Nucleus accumbens (tissue), 56 donors: Measurements from ENCODE around the gene CSNK2A3.

Source experiments
- DNase-seq, 56 donors: peaks; one replicate each; lab custom pipeline; 2025; lab: John Stamatoyannopoulos, UW

The CSNK2A3 gene

GRCh38 chr11:11345099-11345498 lies 8.0 kb downstream of the CSNK2A3 start:
- DNase-seq = peak in 3 of 56 donors; percentile 2 to 12 (median 4)

- peak in 1 of 56 donors; percentile 6 for DNase-seq
Measured at GRCh38 chr11:11344045-11344444, 9.0 kb downstream of the CSNK2A3 start.

- DNase-seq = no peak
Measured at GRCh38 chr11:11338304-11338703, 14.7 kb downstream of the CSNK2A3 start.

DNA sequence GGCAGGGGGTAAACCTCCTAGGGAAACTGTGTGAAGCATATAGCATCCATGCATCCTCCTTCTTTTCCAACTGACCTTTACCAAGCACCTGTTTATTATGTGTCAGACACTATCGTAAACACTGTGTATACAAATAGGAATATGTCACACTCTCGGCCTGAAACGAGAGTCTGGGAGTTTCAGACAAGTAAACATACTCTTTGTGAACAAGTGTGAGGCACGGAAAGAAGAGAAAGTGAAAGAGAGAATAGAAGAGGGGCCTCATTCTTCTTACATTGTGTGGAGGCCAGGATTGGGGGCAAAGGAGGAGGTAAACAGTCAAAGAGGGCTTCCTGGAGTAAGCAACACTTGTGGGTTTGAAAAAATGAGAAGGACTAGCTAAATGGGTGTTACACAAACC lies 16.4 kb downstream of the CSNK2A3 start:
- DNase-seq = no peak

GRCh38 chr11:11335043-11335442 lies 18.0 kb downstream of the CSNK2A3 start:
- DNase-seq = no peak

DNA sequence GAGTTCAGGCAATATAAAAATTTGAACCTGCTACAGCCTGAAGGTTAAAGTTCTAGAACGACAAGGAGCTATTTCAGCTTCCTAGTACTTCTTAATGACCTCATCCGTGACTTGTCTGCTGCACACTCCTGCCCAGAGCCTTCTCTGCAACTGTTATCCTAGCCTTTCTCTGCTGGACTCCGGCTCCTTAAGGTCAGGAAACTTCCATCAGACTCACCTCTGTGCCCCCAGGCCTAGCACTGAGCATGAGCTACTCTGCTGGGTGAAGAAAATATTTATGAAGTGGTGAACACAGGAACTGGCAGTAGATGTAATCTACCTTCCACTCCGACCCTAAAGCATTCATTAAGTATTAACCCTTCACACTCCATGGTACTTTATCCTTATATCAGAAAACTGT lies 18.4 kb downstream of the CSNK2A3 start:
- no peak for DNase-seq

DNA sequence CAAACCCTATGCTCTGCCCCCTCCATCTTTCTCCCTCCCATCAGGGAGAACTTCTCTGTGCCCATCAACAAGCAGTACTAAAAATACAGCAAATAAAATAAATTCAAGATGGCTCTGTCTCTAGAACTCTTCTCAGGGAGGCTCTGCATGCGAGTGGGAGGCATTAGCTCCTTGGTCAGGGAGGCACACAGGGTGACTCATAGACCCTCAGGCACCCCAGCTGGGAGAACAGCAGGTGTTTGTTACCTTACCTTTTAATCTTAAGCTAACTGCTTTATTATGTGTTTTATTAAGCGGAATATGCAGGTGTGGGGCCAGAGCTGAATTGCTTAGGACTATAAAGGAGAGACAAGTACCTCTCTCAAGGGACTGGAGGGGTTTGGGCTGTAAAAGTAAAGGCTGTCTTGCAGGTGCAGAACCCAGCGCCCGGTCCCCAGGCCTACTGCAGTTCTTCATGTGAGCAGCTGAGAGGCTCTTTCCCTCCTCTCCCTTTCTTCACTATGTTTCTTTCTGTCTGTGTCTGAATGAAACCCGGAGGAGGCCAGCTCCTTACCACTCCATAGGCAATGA lies 20.8 kb downstream of the CSNK2A3 start:
- DNase-seq = no peak

DNA sequence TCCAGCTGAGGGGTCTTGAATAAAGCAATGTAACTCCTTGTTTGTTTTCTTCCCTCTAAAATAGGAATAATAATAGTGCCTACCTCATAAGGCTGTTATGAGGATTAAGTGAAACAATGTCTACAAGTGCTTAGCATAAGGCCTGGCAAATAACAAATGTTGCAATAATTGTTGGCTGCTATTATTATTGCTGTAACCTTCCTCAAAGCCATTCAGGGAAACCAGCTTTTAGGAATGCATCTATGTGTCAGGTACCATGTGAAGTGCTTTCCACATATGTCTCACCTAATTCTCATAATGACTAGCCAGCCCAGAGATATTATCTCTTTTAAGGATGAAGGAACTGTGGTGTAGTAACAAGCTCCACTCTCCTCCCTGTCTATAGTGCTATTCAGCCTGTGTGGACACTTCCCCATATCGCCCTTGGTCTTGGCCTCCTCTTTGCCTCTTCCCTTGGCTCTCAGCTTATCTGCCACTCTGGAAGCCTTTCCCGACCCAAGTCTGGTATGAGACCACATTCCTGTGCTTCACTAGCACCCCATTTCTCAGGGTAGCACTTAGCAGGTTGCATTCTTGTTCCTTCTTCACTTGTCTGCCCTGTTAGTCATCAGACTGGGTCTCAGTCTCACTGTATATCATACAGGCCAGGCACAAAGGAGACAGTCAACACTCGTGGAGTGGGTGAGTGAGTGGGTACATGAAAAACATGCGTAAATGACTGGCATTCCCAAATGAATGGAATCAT lies 23.8 kb downstream of the CSNK2A3 start:
- DNase-seq = no peak

DNA sequence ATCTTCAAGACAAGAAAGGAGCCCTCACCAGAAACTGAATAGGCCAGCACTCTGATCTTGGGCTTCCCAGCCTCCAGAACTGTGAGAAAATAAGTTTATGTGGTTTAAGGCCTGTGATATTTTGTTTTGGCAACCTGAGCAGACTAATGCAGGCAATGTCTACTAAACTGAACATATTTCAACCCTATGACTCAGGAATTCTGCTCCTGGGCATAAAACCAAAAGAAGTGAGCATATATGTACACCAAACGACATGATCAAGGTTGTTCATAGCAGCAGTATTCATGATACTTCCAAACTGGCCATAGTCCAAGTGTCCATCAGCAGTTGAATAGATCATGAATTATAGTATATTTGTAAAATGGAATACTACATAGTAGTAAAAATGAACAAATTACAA lies 29.0 kb downstream of the CSNK2A3 start:
- no peak for DNase-seq

DNA sequence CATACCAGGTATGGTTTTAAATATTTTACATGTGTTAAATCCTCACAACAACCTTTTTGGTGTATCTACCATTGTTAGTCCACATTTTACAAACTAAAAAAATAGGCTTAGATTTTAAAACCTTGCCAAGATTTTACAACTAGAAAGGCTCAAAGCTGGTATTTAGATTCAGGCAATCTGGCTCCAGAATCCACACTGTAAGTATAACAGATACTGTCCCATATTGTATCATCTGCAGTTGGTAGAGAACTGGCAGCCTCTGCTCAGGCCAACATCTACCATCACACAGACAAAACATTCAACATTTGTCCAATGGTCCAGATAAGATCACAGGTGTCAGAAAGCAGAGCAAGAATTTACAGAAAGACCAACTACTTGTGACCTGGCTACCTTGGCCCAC lies 30.9 kb downstream of the CSNK2A3 start:
- DNase-seq = no peak

DNA sequence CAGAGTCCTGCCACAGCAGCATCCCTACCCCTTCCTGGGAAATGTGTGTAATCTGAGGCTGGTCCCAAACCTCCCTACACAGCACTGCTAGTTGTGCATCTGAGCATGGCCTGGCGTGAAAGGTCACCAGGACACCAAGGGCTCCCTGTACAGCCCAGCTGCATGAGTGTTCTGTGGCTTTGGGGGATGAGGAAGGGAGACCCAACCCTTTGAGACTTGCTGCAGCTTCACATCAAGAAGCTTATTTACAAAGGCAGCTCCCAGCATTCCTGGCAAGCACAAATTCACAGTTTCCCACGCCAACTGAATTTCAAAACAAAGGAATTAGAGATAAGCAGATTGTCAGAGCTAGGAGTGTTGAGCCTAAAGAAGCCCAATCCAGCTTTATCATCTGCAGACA lies 32.2 kb downstream of the CSNK2A3 start:
- no peak for DNase-seq

GRCh38 chr11:11318961-11319360 lies 34.1 kb downstream of the CSNK2A3 start:
- no peak for DNase-seq

GRCh38 chr11:11318461-11318860 lies 34.6 kb downstream of the CSNK2A3 start:
- DNase-seq = no peak

- DNase-seq = no peak
Measured at GRCh38 chr11:11316651-11317230, 36.3 kb downstream of the CSNK2A3 start.

GRCh38 chr11:11313902-11314692 lies 39.0 kb downstream of the CSNK2A3 start:
- DNase-seq = peak in 2 of 56 donors; percentile 5 to 14

- DNase-seq = peak in 1 of 56 donors; percentile 1
Measured at GRCh38 chr11:11313426-11313825, 39.6 kb downstream of the CSNK2A3 start.

- no peak for DNase-seq
Measured at GRCh38 chr11:11312738-11313137, 40.3 kb downstream of the CSNK2A3 start.

DNA sequence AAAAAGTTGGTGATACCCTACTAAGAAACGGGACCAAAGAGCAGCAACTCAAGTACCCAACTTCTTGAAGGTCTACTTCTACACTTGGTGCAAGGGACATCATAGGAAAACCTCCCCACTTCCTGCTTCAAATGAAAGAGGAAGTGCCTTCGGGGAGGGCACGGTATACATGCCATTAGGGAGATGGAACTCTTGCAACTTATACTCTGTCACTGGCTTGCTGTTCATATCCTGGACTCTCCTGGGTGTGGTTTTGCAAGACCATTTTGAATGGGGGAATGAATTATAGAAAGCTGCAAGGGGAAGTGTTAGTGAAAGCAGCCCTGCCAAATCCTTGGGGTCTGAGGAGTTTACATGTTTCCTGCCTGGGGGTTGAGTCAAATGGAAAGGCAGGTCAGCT lies 41.9 kb downstream of the CSNK2A3 start:
- no peak for DNase-seq

GRCh38 chr11:11309906-11310305 lies 43.1 kb downstream of the CSNK2A3 start:
- DNase-seq = no peak

- DNase-seq = no peak
Measured at GRCh38 chr11:11308249-11308648, 44.8 kb downstream of the CSNK2A3 start.

- DNase-seq = no peak
Measured at GRCh38 chr11:11306855-11307254, 46.2 kb downstream of the CSNK2A3 start.
